Measurements from ENCODE around the gene EIF6. TPM values are rescaled to one million over a fixed set of nuclear protein-coding genes. Genes with fewer than 3 reads are reported as not detected.
A peak's percentile ranks its signal among the peaks of the same experiment; 100 is the strongest.

EIF6 gene
- total and polyA plus RNA-seq, 3 donors from 2014 or later = 84.3 to 142 (median 90.6) TPM

GRCh38 chr20:35307666-35308653 lies 23.4 kb upstream of the EIF6 start:
- peaks cover 21% of the 10 kb centered on the region for H3K4me1 ChIP-seq
- H3K9me3 ChIP-seq = no peaks in the 10 kb centered on the region
- no peaks in the 10 kb centered on the region for H3K27me3 ChIP-seq
- DNase-seq = peak; percentile 72
- no peak for TF ChIP-seq CTCF (IDR thresholded peaks at IDR 0.05)
- TF ChIP-seq POLR2A (IDR thresholded peaks at IDR 0.05) = no peak
- H3K4me3 ChIP-seq = no peak overlapping the region
- peak overlapping the region in 1 of 2 donors; percentile 66 for H3K27ac ChIP-seq
- intact Hi-C loops (cut with DNase I; ENCODE audit: low total_unique reads) = loop anchor here (5.0 kb wide), 1 partner anchor 129 kb away; the partner anchor contains the start of gene GDF5
- WGBS, 2 donors = 77 to 86% methylated on average over 12 of the region's 13 CpGs
- no peaks in the 10 kb centered on the region for H3K36me3 ChIP-seq (ENCODE audit: low read depth, missing control alignments)

GRCh38 chr20:35306931-35307517 lies 22.5 kb upstream of the EIF6 start:
- TF ChIP-seq CTCF (IDR thresholded peaks at IDR 0.05) = peak; percentile 23 to 49 (median 46)
- no peak for TF ChIP-seq POLR2A (IDR thresholded peaks at IDR 0.05)
- intact Hi-C loops (cut with DNase I; ENCODE audit: low total_unique reads) = loop anchor here (5.0 kb wide), 1 partner anchor 130 kb away; the partner anchor contains the start of gene GDF5
- H3K4me3 ChIP-seq = no peak overlapping the region
- peak; percentile 76 for DNase-seq
- no peaks in the 10 kb centered on the region for H3K36me3 ChIP-seq (ENCODE audit: low read depth, missing control alignments)
- H3K9me3 ChIP-seq = no peaks in the 10 kb centered on the region
- no peaks in the 10 kb centered on the region for H3K27me3 ChIP-seq
- peaks cover 21% of the 10 kb centered on the region for H3K4me1 ChIP-seq
- no peak overlapping the region for H3K27ac ChIP-seq
- WGBS, 2 donors = 32 to 59% methylated on average over 4 of the region's 4 CpGs

GRCh38 chr20:35305682-35306556 lies 21.3 kb upstream of the EIF6 start:
- no peaks in the 10 kb centered on the region for H3K9me3 ChIP-seq
- no peak overlapping the region for H3K27ac ChIP-seq
- DNase-seq = no peak
- TF ChIP-seq POLR2A (IDR thresholded peaks at IDR 0.05) (no peak), CTCF (IDR thresholded peaks at IDR 0.05) (no peak)
- no peaks in the 10 kb centered on the region for H3K36me3 ChIP-seq (ENCODE audit: low read depth, missing control alignments)
- intact Hi-C loops (cut with DNase I; ENCODE audit: low total_unique reads) = loop anchor here (5.0 kb wide), 1 partner anchor 131 kb away; the partner anchor contains the start of gene GDF5
- 92 to 93% methylated on average over 7 to 12 of the region's 12 CpGs for WGBS, 2 donors
- H3K27me3 ChIP-seq = no peaks in the 10 kb centered on the region
- H3K4me1 ChIP-seq = peaks cover 21% of the 10 kb centered on the region
- H3K4me3 ChIP-seq = no peak overlapping the region

GRCh38 chr20:35304956-35305355 lies 20.4 kb upstream of the EIF6 start:
- intact Hi-C loops (cut with DNase I; ENCODE audit: low total_unique reads) = loop anchor here (5.0 kb wide), 1 partner anchor 132 kb away; the partner anchor contains the start of gene GDF5
- H3K4me1 ChIP-seq = peaks cover 21% of the 10 kb centered on the region

More at GRCh38 chr20:35304956-35305355, 20.4 kb upstream of the EIF6 start:
- TF ChIP-seq POLR2A (IDR thresholded peaks at IDR 0.05) (no peak), CTCF (IDR thresholded peaks at IDR 0.05) (no peak)
- Histone ChIP-seq H3K9me3 (no peaks in the 10 kb centered on the region), H3K27me3 (no peaks in the 10 kb centered on the region), H3K36me3 (ENCODE audit: low read depth, missing control alignments) (no peaks in the 10 kb centered on the region), H3K27ac (no peak overlapping the region), H3K4me3 (no peak overlapping the region)
- WGBS, 2 donors = 88 to 89% methylated on average over 6 of the region's 6 CpGs
- DNase-seq = no peak
